Urothelium cell line (cell line): Measurements from ENCODE around the gene NOC2L.
"Not testable (repeated sequence)": the region's sequence is repeated elsewhere in the genome, so short reads cannot be mapped to it uniquely, and the experiment has no call there.

ENCODE experiments used
- DNase-seq: peaks from one replicate; pipeline ENCODE4 v3.0.0; 2011; ENCODE audit warnings: low spot score, mixed read lengths
- FAIRE-seq: peaks from 2 replicates; lab custom pipeline; 2011; peaks lifted over from hg19 to GRCh38; lab: Jason Lieb, UNC

The NOC2L gene

DNA sequence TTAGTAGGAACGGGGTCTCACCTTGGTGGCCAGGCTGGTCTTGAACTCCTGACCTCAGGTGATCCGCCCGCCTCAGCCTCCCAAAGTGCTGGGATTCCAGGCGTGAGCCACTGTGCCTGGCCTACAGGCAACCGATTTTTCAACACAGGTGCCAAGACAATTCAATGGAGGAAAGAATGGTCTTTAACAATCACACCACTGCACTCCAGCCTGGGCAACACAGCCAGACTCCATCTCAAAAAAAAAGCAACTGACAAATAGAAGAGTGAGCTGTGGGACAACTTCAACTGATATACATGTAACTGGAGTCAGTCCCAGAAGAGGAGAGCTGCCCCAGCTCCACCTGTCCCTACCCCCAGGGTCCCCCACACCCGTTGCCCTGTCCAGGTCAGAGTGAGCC lies 35.5 kb upstream of the NOC2L start:
- not testable (repeated sequence) for FAIRE-seq, DNase-seq

- FAIRE-seq, result no peak
- DNase-seq, result no peak
Measured at GRCh38 chr1:993379-993995, 34.4 kb upstream of the NOC2L start.

GRCh38 chr1:992362-992761 lies 33.3 kb upstream of the NOC2L start:
- FAIRE-seq, result no peak
- no peak for DNase-seq

DNA sequence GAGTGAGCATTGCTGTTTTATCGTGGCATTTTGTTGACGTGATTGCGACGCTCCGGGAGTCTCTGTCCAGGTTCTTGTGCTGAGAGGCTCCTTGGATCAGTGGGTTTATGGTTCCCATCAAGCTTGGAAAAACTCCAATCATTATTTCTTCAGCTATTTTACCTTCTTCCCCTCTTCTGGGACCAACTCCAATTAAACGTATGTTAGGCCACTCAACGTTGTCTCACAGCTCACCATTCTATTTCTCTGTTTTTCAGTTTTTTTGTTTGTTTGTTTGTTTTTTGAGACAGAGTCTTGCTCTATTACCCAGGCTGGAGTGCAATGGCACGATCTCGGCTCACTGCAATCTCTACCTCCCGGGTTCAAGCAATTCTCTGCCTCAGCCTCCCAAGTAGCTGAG lies 32.8 kb upstream of the NOC2L start:
- DNase-seq, result no peak
- FAIRE-seq, result no peak

GRCh38 chr1:991275-991674 lies 32.2 kb upstream of the NOC2L start:
- FAIRE-seq, DNase-seq: not testable (repeated sequence)

DNA sequence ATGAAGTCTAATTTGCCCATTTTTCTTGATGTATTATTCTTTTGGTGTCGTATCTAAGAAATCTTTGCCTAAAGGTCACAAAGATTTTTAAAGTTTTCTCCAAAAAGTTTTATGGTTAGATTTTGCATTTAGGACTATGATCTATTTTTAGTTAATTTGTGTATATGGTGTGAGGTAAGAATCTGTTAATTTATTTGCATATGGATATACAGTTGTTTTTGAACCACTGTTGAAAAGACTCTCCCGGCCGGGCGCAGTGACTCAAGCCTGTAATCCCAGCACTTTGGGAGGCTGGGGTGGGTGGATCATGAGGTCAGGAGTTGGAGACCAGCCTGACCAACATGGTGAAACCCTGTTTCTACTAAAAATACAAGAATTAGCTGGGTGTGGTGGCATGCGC lies 29.0 kb upstream of the NOC2L start:
- DNase-seq, FAIRE-seq: not testable (repeated sequence)

DNA sequence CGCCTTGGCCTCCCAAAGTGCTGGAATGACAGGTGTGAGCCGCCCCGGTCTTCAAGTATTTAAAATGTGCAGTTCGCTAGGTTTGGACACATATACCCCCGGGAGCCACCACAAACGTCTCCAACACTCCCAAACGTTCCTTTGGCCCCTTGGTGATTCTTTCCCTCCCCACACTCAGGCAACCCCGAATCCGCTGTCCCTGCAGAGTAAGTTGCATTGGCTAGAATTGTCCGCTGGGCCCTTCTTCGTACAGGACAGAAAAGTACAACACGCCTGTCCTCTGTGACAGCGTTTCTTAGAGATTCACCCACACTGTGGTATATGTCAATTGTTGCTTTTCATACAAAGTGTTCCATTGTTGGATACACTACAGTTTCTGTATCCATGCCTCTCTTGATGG lies 26.1 kb upstream of the NOC2L start:
- FAIRE-seq, result no peak

GRCh38 chr1:984476-984814 lies 25.4 kb upstream of the NOC2L start:
- FAIRE-seq (no peak), DNase-seq (no peak)

More for the DNA sequence above, 26.1 kb upstream of the NOC2L start:
- no peak for DNase-seq

GRCh38 chr1:983798-984475 lies 24.9 kb upstream of the NOC2L start:
- FAIRE-seq (no peak), DNase-seq (peak; percentile 61)

- no peak for FAIRE-seq
Measured at GRCh38 chr1:982765-983436, 23.8 kb upstream of the NOC2L start.

GRCh38 chr1:981955-982558 lies 23.0 kb upstream of the NOC2L start, which contains the start of gene PERM1:
Gene PERM1, minus strand, starts transcription at chr1:982093. Its CDS starts 1,064 bp downstream, at chr1:981029.
- no peak for FAIRE-seq
- DNase-seq, result no peak

More at GRCh38 chr1:982765-983436, 23.8 kb upstream of the NOC2L start:
- no peak for DNase-seq

GRCh38 chr1:981491-981954 lies 22.5 kb upstream of the NOC2L start:
- FAIRE-seq, result no peak
- DNase-seq, result no peak

DNA sequence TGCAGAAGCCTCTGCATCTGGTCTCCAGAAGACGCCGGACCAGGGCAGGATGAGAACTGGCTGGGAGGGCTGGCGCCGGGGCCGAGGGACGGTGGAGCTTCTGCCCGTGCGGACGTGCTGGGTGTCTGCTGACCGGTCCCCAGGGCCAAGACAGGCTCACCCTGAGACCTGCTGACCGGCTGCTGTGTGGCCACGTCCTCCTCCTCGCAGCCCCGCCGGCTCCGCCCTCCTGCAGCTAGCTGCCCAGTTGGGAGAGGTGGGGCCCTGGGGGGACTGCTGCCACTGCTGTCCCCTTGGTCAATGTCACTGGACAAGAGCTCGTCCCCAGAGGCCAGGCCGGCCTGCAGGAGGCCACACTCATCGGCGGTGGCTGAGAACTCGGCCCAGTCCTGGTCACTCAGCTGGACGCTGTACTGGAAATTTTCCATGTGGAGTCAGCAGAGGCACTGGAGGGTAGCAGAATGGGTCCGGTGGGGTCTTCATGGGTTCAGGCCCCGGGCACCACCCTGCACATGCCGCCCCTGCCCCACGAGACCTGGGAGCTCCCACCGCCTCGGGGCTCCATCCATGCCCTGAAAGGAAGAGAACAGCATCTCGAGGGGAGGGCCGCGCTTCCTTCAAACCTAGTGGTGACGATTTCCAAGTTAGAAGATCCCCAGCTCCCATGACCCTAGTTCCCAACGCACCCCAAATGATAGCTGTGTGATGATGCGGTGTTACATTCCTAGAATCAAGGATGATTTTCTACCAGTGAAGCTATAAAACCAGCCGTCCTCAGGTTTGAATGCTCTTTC lies 21.7 kb upstream of the NOC2L start:
- DNase-seq, result no peak
- no peak for FAIRE-seq

DNA sequence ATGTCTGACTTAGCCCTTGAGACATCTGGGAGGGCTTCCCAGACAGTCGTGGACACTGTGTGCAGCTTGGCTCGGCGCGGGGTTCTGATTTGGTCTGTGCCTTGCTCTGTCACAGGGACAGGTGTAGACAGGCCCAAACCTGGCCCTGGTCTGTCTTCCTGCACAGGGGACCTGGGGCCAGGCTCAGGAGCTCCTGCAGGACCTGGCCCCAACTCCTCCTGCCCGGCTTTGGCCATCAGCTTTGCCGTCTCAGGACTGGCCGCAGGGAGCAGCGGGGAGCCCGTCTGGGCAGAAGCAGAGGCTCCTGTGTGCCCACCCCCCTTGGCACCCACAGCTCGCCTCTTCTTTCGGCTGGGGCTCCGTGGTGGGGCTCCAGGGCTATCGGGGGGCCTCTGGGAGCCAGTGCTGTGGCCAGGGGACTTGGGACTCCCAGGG lies 21.1 kb upstream of the NOC2L start:
- FAIRE-seq, result no peak
- no peak for DNase-seq

- DNase-seq (no peak), FAIRE-seq (no peak)
Measured at GRCh38 chr1:979744-980072, 20.7 kb upstream of the NOC2L start.

DNA sequence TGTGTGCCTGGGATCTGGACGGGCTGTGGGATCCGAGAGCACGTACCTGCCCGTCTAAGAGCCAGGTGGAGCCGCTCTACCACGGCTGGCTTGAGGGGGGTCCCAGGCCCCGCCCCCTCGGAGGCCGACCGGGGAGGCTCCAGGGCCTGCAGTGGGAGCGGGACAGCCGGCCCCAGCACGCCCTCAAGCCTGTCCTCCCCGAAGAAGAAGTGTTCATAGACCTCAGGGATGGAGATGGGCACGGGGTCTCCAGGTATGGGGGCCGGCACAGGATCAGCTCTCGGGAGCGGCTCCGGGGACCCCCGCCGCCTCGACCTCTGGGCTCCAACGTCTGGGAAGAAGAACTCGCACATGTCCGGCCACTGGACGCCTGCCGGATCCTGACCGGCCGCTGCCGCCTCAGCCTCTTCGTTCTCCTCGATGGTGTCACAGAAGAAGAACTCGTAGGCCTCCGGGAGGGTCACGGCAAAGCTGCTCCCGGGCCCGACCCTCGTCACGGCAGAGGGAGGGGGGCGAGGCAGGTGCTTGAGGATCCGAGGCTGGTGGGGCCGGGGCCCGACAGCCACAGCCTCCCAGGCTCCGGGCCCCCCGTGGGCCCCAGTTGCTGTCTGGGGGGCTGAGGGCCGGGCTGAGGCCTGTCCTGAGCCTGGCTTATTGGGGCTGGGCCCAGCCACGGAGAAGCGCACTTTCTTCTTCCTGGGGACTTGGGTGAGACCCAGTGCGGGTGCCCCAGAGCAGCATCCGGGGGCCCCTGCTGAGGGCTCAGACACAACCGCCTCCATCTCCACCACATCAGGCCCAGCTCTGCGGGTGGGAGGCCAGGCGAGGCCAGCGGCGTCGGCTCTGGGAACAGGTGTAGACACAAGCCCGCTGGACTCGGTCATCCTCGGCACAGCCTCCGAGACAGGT lies 20.0 kb upstream of the NOC2L start:
- FAIRE-seq (no peak), DNase-seq (no peak)

DNA sequence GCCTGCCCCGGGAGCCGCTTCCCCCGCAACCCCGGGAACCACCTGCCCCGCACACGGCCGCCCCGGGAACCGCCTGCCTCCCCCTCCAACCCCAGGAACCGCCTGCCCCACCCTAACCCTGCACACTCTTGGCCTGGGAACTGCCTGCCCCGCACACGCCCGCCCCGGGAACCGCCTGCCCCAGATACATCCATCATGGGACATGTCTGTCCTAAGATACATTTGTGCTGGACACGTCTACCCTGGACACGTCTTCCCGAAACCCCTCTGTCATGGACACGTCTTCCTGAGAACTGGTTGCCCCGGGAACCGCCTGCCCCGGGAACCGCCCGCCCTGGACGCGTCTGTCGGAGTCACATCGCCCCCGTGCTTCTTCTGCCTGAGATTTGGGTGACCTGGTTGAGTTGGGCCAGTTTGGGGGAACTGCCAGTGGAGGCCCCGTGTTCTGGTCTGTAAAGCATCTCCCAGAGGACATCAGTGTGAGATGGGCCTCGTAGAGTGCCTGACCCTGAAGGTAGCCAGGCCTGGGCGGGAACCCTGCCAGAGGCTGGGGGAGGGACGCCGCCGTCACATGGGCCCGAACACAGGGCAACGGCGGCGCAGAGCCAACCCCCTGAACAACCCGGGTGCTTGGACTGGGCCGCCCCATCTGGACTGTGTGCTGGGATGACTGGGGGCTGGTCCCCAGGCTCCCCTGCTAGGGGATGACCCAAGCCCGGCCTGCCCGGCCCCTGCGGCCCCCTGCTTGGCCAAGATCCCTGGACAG lies 19.2 kb upstream of the NOC2L start:
- DNase-seq (no peak), FAIRE-seq (no peak)

DNA sequence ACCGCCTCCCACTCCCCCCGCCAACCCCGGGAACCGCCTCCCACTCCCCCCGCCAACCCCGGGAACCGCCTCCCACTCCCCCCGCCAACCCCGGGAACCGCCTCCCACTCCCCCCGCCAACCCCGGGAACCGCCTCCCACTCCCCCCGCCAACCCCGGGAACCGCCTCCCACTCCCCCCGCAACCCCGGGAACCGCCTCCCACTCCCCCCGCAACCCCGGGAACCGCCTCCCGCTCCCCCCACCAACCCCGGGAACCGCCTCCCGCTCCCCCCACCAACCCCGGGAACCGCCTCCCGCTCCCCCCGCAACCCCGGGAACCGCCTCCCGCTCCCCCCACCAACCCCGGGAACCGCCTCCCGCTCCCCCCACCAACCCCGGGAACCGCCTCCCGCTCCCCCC lies 17.7 kb upstream of the NOC2L start:
- not testable (repeated sequence) for FAIRE-seq, DNase-seq
